ENCODE measurements around the gene DOCK8.

DNA sequence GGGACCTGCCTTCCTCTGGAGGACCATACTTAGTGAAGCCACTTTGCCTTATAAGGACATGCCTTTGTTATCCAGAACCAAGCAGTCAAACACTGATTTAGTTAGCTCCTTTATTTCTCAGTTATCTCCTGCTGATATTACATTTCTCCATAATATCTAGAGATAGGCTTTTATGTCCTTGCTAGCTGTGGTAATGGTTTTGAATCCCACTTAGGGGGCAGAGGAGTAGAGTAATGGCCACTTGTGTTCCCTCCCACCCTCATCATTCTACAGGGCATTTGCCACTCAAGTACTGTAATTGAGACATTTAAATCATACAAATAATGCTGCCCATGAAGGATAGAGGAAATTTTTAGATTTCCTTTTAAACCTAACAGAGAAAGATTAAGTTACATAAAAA, 80.9 kb downstream of the DOCK8 start:
- TF ChIP-seq, protein P1, sequence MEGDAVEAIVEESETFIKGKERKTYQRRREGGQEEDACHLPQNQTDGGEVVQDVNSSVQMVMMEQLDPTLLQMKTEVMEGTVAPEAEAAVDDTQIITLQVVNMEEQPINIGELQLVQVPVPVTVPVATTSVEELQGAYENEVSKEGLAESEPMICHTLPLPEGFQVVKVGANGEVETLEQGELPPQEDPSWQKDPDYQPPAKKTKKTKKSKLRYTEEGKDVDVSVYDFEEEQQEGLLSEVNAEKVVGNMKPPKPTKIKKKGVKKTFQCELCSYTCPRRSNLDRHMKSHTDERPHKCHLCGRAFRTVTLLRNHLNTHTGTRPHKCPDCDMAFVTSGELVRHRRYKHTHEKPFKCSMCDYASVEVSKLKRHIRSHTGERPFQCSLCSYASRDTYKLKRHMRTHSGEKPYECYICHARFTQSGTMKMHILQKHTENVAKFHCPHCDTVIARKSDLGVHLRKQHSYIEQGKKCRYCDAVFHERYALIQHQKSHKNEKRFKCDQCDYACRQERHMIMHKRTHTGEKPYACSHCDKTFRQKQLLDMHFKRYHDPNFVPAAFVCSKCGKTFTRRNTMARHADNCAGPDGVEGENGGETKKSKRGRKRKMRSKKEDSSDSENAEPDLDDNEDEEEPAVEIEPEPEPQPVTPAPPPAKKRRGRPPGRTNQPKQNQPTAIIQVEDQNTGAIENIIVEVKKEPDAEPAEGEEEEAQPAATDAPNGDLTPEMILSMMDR (optimal IDR thresholded peaks at IDR 0.05 in 1 of 3, IDR thresholded peaks at IDR 0.05 in 1 of 3, conservative IDR thresholded peaks at IDR 0.05 in 1 of 3; ENCODE audit: extremely low read depth in 1 of 3, insufficient read depth in 2 of 3, low read length in 3 of 3), result no peak
- no peak for TF ChIP-seq EZH2 (IDR thresholded peaks at IDR 0.05; ENCODE audit: low read length)
